Karpas-422 (cell line): ENCODE data around the gene TCP11. TPM values are rescaled to one million over a fixed set of nuclear protein-coding genes. Genes with fewer than 3 reads are reported as not detected.
A peak's percentile ranks its signal among the peaks of the same experiment; 100 is the strongest.
"Not testable (repeated sequence)": the region's sequence is repeated elsewhere in the genome, so short reads cannot be mapped to it uniquely, and the experiment has no call there.

Experiments
- DNase-seq: peaks from one replicate; pipeline ENCODE4 v3.0.0-alpha.2; 2015
- H2AFZ ChIP-seq: fragments of 200-600 bp; sonication (generic); 2 replicates; pipeline ENCODE4 v1.6.1; 2014; ENCODE audit warnings: antibody characterized with exemption, low read length, mixed read lengths
- H3K27ac ChIP-seq: fragments of 200-600 bp; sonication (generic); 2 replicates; pipeline ENCODE4 v1.5.1; 2014; ENCODE audit warnings: mild to moderate bottlenecking, low read length, moderate library complexity
- H3K27me3 ChIP-seq: fragments of 200-600 bp; sonication (generic); 2 replicates; pipeline ENCODE4 v1.6.1; 2014; ENCODE audit warnings: low read length, mixed read lengths
- H3K36me3 ChIP-seq: fragments of 200-600 bp; sonication (generic); 2 replicates; pipeline ENCODE4 v1.6.1; 2014; ENCODE audit warnings: low read length, mixed read lengths; ENCODE audit not compliant: insufficient read depth
- H3K4me1 ChIP-seq: fragments of 200-600 bp; sonication (generic); 2 replicates; pipeline ENCODE4 v1.6.1; 2014; ENCODE audit warnings: mild to moderate bottlenecking, low read length, mixed read lengths
- H3K4me2 ChIP-seq: fragments of 200-600 bp; sonication (generic); 2 replicates; pipeline ENCODE4 v1.6.1; 2014; ENCODE audit warnings: low read length, low read depth, mild to moderate bottlenecking; ENCODE audit not compliant: poor library complexity, severe bottlenecking
- H3K4me3 ChIP-seq: fragments of 200-600 bp; sonication (generic); 2 replicates; pipeline ENCODE4 v1.5.1; 2014; ENCODE audit warnings: mild to moderate bottlenecking, antibody characterized with exemption, low read length, mixed read lengths
- H3K79me2 ChIP-seq: fragments of 200-600 bp; sonication (generic); 2 replicates; pipeline ENCODE4 v1.6.1; 2014; ENCODE audit warnings: mild to moderate bottlenecking, low read length, mixed read lengths
- H3K9ac ChIP-seq: fragments of 200-600 bp; sonication (generic); 2 replicates; pipeline ENCODE4 v1.6.0; 2014; ENCODE audit warnings: low read length
- H3K9me2 ChIP-seq: fragments of 200-600 bp; sonication (generic), shearing (Covaris generic); replicated peaks from 2 replicates; pipeline ENCODE4 v1.6.0; 2014; ENCODE audit warnings: mild to moderate bottlenecking, low read length, moderate library complexity; ENCODE audit not compliant: insufficient read depth
- H3K9me3 ChIP-seq: fragments of 300-700, 200-600 bp; sonication (generic); 2 replicates; pipeline ENCODE4 v1.6.1; 2014; ENCODE audit warnings: low read length, mixed read lengths
- H4K20me1 ChIP-seq: fragments of 200-600 bp; sonication (generic); 2 replicates; pipeline ENCODE4 v1.6.1; 2014; ENCODE audit warnings: mild to moderate bottlenecking, antibody characterized with exemption, low read length, low read depth; ENCODE audit not compliant: insufficient read depth
- total RNA-seq: library from RNA; depleted of rRNA; stranded (reverse); fragments of >200 nt; shearing (Covaris generic); gene quantifications from 2 replicates; pipeline ENCODE4 v1.2.3, GENCODE V29; 2014; ENCODE audit warnings: low replicate concordance

TCP11 gene
- total RNA-seq, 1 experiment from 2014 or later: not detected

DNA sequence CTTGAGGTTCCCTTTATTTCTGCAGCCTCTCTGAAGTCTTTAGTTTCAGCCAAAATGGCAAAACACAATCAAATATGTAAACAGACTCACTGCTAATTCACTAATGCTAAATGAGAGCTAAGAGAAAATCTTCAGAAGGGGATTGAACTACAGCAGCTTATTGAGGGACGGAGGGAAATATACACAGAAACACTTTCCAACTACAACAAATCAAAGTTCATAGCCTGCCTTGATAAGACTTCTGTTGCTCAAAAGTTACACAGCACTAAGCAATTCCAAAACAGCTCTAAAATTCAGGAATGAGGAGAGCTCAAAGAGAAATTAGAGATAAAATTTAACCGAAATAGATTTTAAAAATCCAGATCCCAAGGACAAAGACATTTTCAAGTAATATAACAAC, 1.7 kb downstream of the TCP11 start:
- Histone ChIP-seq H3K4me2 (no peak overlapping the region), H3K36me3 (no peaks in the 10 kb centered on the region), H2AFZ (no peak overlapping the region), H3K79me2 (no peaks in the 10 kb centered on the region), H3K27ac (no peak overlapping the region), H3K9me3 (no peaks in the 10 kb centered on the region), H3K27me3 (no peaks in the 10 kb centered on the region), H3K4me1 (no peaks in the 10 kb centered on the region; the same call in 1 of the 2 replicates), H3K9me2 (no peaks in the 10 kb centered on the region), H3K9ac (no peak overlapping the region), H4K20me1 (no peaks in the 10 kb centered on the region), H3K4me3 (no peak overlapping the region)
- no peak for DNase-seq

GRCh38 chr6:35138191-35138590, 2.9 kb downstream of the TCP11 start:
- H3K4me1 ChIP-seq, H2AFZ ChIP-seq, H3K4me2 ChIP-seq, H3K9ac ChIP-seq, H3K36me3 ChIP-seq, H3K9me2 ChIP-seq, H3K79me2 ChIP-seq, H3K4me3 ChIP-seq, H4K20me1 ChIP-seq, DNase-seq, H3K9me3 ChIP-seq, H3K27ac ChIP-seq, H3K27me3 ChIP-seq: not testable (repeated sequence)

DNA sequence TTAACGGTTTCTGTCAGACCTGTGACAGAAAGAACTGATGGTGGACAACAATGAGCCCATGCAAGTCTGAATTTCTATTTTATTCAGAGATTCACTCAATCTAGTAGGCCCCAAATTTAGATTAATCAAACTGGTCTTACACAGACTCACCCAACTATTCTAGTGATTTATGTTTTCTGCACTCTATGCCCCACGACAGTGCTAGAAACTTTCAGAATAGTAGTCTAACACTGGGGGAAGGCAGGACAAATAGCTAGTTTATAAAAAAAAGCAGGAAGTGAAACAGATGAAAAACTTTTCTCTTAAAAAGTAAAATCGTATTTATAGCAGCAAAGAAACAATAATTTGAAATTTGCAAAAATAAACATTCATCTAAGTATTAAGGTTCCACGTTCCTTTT, 5.0 kb downstream of the TCP11 start:
- Histone ChIP-seq H3K27me3 (no peaks in the 10 kb centered on the region), H3K4me3 (no peak overlapping the region), H3K4me1 (no peaks in the 10 kb centered on the region; the same call in 1 of the 2 replicates), H3K4me2 (no peak overlapping the region), H3K27ac (no peak overlapping the region), H3K79me2 (no peaks in the 10 kb centered on the region), H4K20me1 (no peaks in the 10 kb centered on the region), H3K36me3 (no peaks in the 10 kb centered on the region), H3K9me2 (no peaks in the 10 kb centered on the region), H3K9ac (no peak overlapping the region), H2AFZ (no peak overlapping the region), H3K9me3 (no peaks in the 10 kb centered on the region)
- peak; percentile 36 for DNase-seq

- no peak for DNase-seq
Measured at GRCh38 chr6:35128496-35128895, 12.6 kb downstream of the TCP11 start.

GRCh38 chr6:35128042-35128441, 13.1 kb downstream of the TCP11 start:
- no peak for DNase-seq
- Histone ChIP-seq H3K79me2 (no peaks in the 10 kb centered on the region), H3K36me3 (no peaks in the 10 kb centered on the region), H3K4me2 (no peak overlapping the region), H3K27me3 (no peaks in the 10 kb centered on the region), H3K9ac (no peak overlapping the region), H3K27ac (no peak overlapping the region), H3K4me1 (no peaks in the 10 kb centered on the region), H2AFZ (no peak overlapping the region), H3K9me3 (no peaks in the 10 kb centered on the region), H3K4me3 (no peak overlapping the region), H4K20me1 (no peaks in the 10 kb centered on the region), H3K9me2 (no peaks in the 10 kb centered on the region)

More at GRCh38 chr6:35128496-35128895, 12.6 kb downstream of the TCP11 start:
- no peak overlapping the region for H2AFZ ChIP-seq
- H4K20me1 ChIP-seq: no peaks in the 10 kb centered on the region
- no peak overlapping the region for H3K4me2 ChIP-seq
- H3K9ac ChIP-seq: no peak overlapping the region
- no peaks in the 10 kb centered on the region for H3K36me3 ChIP-seq
- no peak overlapping the region for H3K27ac ChIP-seq
- no peaks in the 10 kb centered on the region for H3K27me3 ChIP-seq
- H3K4me3 ChIP-seq: no peak overlapping the region
- no peaks in the 10 kb centered on the region for H3K9me3 ChIP-seq
- H3K9me2 ChIP-seq: no peaks in the 10 kb centered on the region
- H3K79me2 ChIP-seq: no peaks in the 10 kb centered on the region
- no peaks in the 10 kb centered on the region for H3K4me1 ChIP-seq

DNA sequence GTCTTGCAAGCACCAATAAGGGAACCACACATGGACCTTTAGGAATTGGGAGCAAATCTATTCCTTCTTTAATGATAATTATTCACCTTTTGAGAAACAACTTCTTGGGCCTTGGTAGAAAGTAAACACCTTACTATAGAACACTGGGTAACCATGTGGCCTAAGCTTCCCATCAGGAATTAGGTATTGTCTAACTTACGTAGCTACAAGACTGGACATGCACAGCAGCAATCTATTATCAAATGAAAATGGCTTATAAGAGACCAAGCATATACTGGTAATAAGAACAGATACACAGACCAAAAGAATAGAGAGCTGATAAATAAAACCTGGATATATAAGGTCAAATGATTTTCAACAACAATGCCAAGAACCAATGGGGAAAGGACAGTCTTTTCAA, 16.8 kb downstream of the TCP11 start:
- H2AFZ ChIP-seq: no peak overlapping the region
- H3K27me3 ChIP-seq: no peaks in the 10 kb centered on the region
- H3K4me3 ChIP-seq: no peak overlapping the region
- no peak overlapping the region for H3K27ac ChIP-seq
- no peak overlapping the region for H3K4me2 ChIP-seq
- H4K20me1 ChIP-seq: no peaks in the 10 kb centered on the region
- DNase-seq: no peak
- H3K4me1 ChIP-seq: no peaks in the 10 kb centered on the region
- H3K79me2 ChIP-seq: no peaks in the 10 kb centered on the region
- no peaks in the 10 kb centered on the region for H3K36me3 ChIP-seq
- no peak overlapping the region for H3K9ac ChIP-seq
- no peaks in the 10 kb centered on the region for H3K9me3 ChIP-seq
- no peaks in the 10 kb centered on the region for H3K9me2 ChIP-seq

GRCh38 chr6:35120746-35121145, 20.4 kb downstream of the TCP11 start:
- Histone ChIP-seq H3K4me2 (no peak overlapping the region), H3K4me3 (no peak overlapping the region), H3K9me3 (no peaks in the 10 kb centered on the region), H2AFZ (no peak overlapping the region), H3K27me3 (no peaks in the 10 kb centered on the region), H3K9ac (no peak overlapping the region), H3K79me2 (no peaks in the 10 kb centered on the region), H3K4me1 (no peaks in the 10 kb centered on the region), H4K20me1 (no peaks in the 10 kb centered on the region), H3K9me2 (no peaks in the 10 kb centered on the region), H3K27ac (no peak overlapping the region), H3K36me3 (no peaks in the 10 kb centered on the region)
- no peak for DNase-seq

GRCh38 chr6:35108309-35108885, 32.7 kb downstream of the TCP11 start:
- no peaks in the 10 kb centered on the region for H4K20me1 ChIP-seq
- no peak for DNase-seq
- H3K4me2 ChIP-seq: no peak overlapping the region

DNA sequence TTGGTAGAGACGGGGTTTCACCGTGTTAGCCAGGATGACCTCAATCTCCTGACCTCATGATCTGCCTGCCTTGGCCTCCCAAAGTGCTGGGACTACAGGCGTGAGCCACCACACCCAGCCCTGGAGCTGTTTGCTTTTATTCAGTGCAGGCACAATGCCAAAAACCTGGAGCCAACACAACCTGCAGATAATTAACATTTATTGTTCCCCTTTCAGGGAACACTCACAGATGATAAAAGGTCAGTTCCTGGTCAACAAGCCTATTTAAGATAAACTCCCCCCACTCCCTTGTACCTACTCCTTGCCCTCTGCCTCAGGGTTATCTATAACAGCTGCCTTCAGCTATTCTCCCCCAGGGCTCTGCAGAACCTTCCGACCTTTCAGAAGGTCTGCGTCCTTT, 33.4 kb downstream of the TCP11 start:
- H3K27me3 ChIP-seq, H2AFZ ChIP-seq, H3K9me2 ChIP-seq, H4K20me1 ChIP-seq, H3K27ac ChIP-seq, H3K36me3 ChIP-seq, H3K79me2 ChIP-seq, H3K9ac ChIP-seq, H3K4me2 ChIP-seq, DNase-seq, H3K4me3 ChIP-seq, H3K9me3 ChIP-seq, H3K4me1 ChIP-seq: not testable (repeated sequence)

More at GRCh38 chr6:35108309-35108885, 32.7 kb downstream of the TCP11 start:
- Histone ChIP-seq H3K27ac (no peak overlapping the region), H3K9ac (no peak overlapping the region), H3K36me3 (no peaks in the 10 kb centered on the region), H3K79me2 (no peaks in the 10 kb centered on the region), H2AFZ (no peak overlapping the region), H3K27me3 (no peaks in the 10 kb centered on the region), H3K4me1 (no peaks in the 10 kb centered on the region), H3K4me3 (no peak overlapping the region), H3K9me2 (no peaks in the 10 kb centered on the region), H3K9me3 (no peaks in the 10 kb centered on the region)
